ENCODE data around the gene PNCK.
A peak's percentile ranks its signal among the peaks of the same experiment; 100 is the strongest.

Gene PNCK

DNA sequence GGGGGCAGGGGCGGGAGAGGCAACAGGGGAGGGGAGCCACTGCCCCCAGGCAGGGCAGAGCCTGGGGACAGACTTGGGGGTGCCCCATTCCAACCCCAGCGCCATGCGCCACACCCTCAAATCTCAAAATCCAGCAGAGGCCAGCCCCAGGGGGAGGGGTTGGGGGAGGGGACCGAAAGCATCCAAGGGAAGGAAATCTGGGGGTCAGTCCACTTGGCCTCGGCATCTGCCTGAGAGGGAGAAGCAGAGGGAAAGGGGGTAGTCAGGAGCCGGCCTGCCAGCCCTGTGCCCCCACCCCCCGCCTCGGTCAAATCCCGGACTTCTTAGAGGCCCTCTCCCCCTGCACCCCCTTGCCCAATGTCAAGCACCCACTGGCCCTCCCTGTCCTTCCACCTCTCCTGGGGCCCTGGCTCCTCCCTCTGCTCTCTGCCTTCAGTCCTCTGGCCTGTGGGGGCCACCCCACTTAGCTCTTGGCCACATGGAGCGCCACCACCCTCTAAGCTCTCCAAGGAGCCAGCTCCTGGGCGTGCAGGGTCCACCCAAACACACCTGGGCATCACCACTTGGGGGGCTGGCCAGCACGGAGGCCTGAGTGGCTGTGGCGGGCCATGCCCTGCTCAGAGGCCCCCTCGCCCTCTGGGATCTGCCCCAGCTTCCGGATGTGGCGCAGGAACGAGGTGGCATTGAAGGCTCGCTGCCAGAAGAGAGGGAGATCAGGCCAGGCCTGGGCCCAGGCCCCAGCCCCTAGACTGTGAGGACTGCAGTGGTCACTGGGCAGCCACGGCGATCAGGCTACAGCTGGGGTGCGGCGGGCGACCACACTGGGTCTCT lies 3.5 kb downstream of the PNCK start:
- ATAC-seq: no peak
- TF ChIP-seq ISL1 (CRISPR knock-in tag; IDR thresholded peaks at IDR 0.05) (no peak), PPARA (CRISPR knock-in tag; IDR thresholded peaks at IDR 0.05; ENCODE audit: borderline replicate concordance) (no peak)
- TF ChIP-seq, protein P1, sequence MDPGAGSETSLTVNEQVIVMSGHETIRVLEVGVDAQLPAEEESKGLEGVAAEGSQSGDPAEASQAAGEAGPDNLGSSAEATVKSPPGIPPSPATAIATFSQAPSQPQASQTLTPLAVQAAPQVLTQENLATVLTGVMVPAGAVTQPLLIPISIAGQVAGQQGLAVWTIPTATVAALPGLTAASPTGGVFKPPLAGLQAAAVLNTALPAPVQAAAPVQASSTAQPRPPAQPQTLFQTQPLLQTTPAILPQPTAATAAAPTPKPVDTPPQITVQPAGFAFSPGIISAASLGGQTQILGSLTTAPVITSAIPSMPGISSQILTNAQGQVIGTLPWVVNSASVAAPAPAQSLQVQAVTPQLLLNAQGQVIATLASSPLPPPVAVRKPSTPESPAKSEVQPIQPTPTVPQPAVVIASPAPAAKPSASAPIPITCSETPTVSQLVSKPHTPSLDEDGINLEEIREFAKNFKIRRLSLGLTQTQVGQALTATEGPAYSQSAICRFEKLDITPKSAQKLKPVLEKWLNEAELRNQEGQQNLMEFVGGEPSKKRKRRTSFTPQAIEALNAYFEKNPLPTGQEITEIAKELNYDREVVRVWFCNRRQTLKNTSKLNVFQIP (CRISPR knock-in tag; IDR thresholded peaks at IDR 0.05; ENCODE audit: borderline replicate concordance, low read depth): no peak

DNA sequence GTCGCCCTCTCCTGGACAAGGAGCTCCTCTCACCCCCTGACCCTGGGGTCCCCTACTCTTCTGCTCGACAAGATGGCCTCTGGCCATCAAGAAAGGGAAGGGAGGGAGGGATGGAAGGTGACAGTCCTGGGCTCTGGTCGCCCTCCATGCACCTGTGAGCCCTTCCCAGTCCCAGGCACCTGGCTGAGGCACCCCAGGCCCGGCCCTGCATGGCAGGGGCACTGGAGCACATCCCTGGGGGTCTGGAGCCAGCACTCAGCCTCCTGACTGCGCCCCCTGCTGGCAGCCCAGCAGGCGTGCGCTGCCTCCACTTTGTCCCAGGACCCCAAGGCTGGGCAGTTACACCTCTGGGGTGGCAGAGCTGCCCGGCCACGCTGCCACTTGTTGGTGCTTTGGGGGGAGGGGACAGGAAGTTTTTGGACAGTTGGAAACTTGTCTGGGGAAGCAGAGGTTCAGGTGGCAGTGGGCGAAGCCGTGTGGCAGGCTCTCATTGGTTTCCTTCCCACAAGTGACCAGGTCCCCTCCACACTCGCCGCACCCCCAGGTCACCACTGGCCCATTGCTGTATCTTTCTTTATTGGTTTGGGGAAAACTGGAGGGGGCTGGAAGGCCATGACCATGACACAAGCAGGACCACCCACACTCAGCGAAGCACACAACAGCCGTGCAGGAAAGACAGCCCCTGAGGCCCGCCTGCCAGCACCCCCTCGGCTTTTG lies 4.3 kb downstream of the PNCK start:
- peak; percentile 64 for ATAC-seq
- TF ChIP-seq, protein P2, sequence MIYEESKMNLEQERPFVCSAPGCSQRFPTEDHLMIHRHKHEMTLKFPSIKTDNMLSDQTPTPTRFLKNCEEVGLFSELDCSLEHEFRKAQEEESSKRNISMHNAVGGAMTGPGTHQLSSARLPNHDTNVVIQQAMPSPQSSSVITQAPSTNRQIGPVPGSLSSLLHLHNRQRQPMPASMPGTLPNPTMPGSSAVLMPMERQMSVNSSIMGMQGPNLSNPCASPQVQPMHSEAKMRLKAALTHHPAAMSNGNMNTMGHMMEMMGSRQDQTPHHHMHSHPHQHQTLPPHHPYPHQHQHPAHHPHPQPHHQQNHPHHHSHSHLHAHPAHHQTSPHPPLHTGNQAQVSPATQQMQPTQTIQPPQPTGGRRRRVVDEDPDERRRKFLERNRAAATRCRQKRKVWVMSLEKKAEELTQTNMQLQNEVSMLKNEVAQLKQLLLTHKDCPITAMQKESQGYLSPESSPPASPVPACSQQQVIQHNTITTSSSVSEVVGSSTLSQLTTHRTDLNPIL (CRISPR knock-in tag; IDR thresholded peaks at IDR 0.05; ENCODE audit: low read depth): no peak
- TF ChIP-seq OSR1 (CRISPR knock-in tag; IDR thresholded peaks at IDR 0.05) (no peak), PPARA (CRISPR knock-in tag; IDR thresholded peaks at IDR 0.05; ENCODE audit: borderline replicate concordance) (no peak), SNAI2 (CRISPR knock-in tag; IDR thresholded peaks at IDR 0.05) (no peak), ZNF70 (CRISPR knock-in tag; IDR thresholded peaks at IDR 0.05) (no peak), ZNF565 (CRISPR knock-in tag; conservative IDR thresholded peaks at IDR 0.05; ENCODE audit: low read depth) (no peak), ESRRG (CRISPR knock-in tag; IDR thresholded peaks at IDR 0.05) (no peak)

DNA sequence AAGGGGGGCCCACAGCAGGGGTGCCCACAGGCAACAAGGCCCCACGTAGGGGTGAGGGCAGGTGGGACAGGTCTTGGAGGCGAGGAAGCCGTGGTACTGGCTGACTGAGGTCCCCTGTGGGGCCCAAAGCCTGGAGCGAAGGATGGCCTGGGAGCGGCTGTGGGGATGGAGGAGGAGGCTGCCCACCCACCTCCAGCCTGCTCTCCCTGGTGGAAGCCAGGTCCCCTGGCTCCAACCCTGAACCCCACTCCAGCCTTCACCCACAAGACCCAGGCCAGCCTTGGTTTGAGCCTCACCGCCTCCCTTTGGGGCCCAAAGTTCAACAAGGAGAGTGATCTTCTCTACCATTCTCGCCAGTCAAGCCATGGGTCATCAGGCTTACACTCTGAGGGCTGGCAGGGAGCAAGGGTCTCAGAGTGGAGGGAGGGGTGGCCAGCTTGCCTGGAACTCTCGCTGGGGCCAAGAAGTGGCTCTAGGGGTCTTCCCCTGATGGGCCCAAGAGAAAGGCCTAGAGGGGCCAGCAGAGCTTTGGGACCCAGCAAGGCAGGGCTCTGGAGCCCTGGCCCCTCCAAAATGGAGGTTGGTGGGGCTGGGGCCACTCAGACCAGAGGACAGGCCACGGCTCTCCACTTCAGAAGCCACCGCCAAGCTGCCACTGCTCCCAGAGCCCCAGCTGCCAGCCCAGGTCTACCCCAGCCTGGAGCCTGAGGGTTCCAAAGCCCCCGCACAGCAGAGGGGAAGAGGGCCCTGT lies 5.0 kb downstream of the PNCK start:
- TF ChIP-seq OSR1 (CRISPR knock-in tag; IDR thresholded peaks at IDR 0.05) (no peak), ZNF8 (CRISPR knock-in tag; IDR thresholded peaks at IDR 0.05) (no peak), ZC3H10 (CRISPR knock-in tag; IDR thresholded peaks at IDR 0.05) (no peak), ZNF565 (CRISPR knock-in tag; conservative IDR thresholded peaks at IDR 0.05; ENCODE audit: low read depth) (no peak), BACH2 (CRISPR knock-in tag; IDR thresholded peaks at IDR 0.05; ENCODE audit: borderline replicate concordance) (no peak), ESRRG (CRISPR knock-in tag; IDR thresholded peaks at IDR 0.05) (no peak), ZNF70 (CRISPR knock-in tag; IDR thresholded peaks at IDR 0.05) (no peak), ISL1 (CRISPR knock-in tag; IDR thresholded peaks at IDR 0.05) (no peak), TCF4 (CRISPR knock-in tag; IDR thresholded peaks at IDR 0.05; ENCODE audit: borderline replicate concordance) (no peak), RARB (CRISPR knock-in tag; IDR thresholded peaks at IDR 0.05) (no peak), PPARA (CRISPR knock-in tag; IDR thresholded peaks at IDR 0.05; ENCODE audit: borderline replicate concordance) (no peak), TOX (CRISPR knock-in tag; IDR thresholded peaks at IDR 0.05; ENCODE audit: borderline replicate concordance) (no peak), ZFP30 (CRISPR knock-in tag; IDR thresholded peaks at IDR 0.05) (no peak), CSDC2 (CRISPR knock-in tag; IDR thresholded peaks at IDR 0.05) (no peak), GLIS3 (CRISPR knock-in tag; IDR thresholded peaks at IDR 0.05) (no peak)
- TF ChIP-seq, protein P3, sequence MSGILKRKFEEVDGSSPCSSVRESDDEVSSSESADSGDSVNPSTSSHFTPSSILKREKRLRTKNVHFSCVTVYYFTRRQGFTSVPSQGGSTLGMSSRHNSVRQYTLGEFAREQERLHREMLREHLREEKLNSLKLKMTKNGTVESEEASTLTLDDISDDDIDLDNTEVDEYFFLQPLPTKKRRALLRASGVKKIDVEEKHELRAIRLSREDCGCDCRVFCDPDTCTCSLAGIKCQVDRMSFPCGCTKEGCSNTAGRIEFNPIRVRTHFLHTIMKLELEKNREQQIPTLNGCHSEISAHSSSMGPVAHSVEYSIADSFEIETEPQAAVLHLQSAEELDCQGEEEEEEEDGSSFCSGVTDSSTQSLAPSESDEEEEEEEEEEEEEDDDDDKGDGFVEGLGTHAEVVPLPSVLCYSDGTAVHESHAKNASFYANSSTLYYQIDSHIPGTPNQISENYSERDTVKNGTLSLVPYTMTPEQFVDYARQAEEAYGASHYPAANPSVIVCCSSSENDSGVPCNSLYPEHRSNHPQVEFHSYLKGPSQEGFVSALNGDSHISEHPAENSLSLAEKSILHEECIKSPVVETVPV (CRISPR knock-in tag; IDR thresholded peaks at IDR 0.05): no peak
- TF ChIP-seq, protein P1 (CRISPR knock-in tag; IDR thresholded peaks at IDR 0.05; ENCODE audit: borderline replicate concordance, low read depth): no peak
- TF ChIP-seq, protein P2 (CRISPR knock-in tag; IDR thresholded peaks at IDR 0.05; ENCODE audit: low read depth): no peak
- TF ChIP-seq, protein P4, sequence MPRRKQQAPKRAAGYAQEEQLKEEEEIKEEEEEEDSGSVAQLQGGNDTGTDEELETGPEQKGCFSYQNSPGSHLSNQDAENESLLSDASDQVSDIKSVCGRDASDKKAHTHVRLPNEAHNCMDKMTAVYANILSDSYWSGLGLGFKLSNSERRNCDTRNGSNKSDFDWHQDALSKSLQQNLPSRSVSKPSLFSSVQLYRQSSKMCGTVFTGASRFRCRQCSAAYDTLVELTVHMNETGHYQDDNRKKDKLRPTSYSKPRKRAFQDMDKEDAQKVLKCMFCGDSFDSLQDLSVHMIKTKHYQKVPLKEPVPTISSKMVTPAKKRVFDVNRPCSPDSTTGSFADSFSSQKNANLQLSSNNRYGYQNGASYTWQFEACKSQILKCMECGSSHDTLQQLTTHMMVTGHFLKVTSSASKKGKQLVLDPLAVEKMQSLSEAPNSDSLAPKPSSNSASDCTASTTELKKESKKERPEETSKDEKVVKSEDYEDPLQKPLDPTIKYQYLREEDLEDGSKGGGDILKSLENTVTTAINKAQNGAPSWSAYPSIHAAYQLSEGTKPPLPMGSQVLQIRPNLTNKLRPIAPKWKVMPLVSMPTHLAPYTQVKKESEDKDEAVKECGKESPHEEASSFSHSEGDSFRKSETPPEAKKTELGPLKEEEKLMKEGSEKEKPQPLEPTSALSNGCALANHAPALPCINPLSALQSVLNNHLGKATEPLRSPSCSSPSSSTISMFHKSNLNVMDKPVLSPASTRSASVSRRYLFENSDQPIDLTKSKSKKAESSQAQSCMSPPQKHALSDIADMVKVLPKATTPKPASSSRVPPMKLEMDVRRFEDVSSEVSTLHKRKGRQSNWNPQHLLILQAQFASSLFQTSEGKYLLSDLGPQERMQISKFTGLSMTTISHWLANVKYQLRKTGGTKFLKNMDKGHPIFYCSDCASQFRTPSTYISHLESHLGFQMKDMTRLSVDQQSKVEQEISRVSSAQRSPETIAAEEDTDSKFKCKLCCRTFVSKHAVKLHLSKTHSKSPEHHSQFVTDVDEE (CRISPR knock-in tag; IDR thresholded peaks at IDR 0.05): no peak
- ATAC-seq: no peak
